ENCODE results near the gene POLR3E.

- TF ChIP-seq, protein P1, sequence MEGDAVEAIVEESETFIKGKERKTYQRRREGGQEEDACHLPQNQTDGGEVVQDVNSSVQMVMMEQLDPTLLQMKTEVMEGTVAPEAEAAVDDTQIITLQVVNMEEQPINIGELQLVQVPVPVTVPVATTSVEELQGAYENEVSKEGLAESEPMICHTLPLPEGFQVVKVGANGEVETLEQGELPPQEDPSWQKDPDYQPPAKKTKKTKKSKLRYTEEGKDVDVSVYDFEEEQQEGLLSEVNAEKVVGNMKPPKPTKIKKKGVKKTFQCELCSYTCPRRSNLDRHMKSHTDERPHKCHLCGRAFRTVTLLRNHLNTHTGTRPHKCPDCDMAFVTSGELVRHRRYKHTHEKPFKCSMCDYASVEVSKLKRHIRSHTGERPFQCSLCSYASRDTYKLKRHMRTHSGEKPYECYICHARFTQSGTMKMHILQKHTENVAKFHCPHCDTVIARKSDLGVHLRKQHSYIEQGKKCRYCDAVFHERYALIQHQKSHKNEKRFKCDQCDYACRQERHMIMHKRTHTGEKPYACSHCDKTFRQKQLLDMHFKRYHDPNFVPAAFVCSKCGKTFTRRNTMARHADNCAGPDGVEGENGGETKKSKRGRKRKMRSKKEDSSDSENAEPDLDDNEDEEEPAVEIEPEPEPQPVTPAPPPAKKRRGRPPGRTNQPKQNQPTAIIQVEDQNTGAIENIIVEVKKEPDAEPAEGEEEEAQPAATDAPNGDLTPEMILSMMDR (conservative IDR thresholded peaks at IDR 0.05), result no peak
- TF ChIP-seq EZH2 (IDR thresholded peaks at IDR 0.05; ENCODE audit: low read depth), result no peak
Measured at GRCh38 chr16:22358000-22358399, 60.8 kb downstream of the POLR3E start.
